Activated T-cell treated with anti-CD3 and anti-CD28 coated beads, Interleukin-2, amount 50 U/mL, for 4 hours (primary cell): Measurements from ENCODE around the gene GALNT7. TPM values are rescaled to one million over a fixed set of nuclear protein-coding genes. Genes with fewer than 3 reads are reported as not detected.

Source experiments
- total RNA-seq, 3 donors: library from RNA; stranded (reverse); gene quantifications; one replicate each; pipeline ENCODE4 v1.2.1, GENCODE V29; 2021

GALNT7 gene
- total RNA-seq, 3 donors from 2014 or later: 10.0 to 10.3 (median 10.2) TPM

Other genes starting within 250 kb of the GALNT7 start
- 10 to 100 TPM; 46.4 to 59.0 (median 53.7) TPM for gene HMGB2, start 165.5 kb downstream of the GALNT7 start, total RNA-seq
- gene SAP30, start 202.1 kb downstream of the GALNT7 start, total RNA-seq: 10 to 100 TPM in 2 of 3 donors, 1 to 10 TPM in 1; 6.9 to 11.0 (median 10.7) TPM
- not detected for gene SCRG1, start 230.3 kb downstream of the GALNT7 start, total RNA-seq